Measurements from ENCODE around the gene CASK.

The CASK gene

DNA sequence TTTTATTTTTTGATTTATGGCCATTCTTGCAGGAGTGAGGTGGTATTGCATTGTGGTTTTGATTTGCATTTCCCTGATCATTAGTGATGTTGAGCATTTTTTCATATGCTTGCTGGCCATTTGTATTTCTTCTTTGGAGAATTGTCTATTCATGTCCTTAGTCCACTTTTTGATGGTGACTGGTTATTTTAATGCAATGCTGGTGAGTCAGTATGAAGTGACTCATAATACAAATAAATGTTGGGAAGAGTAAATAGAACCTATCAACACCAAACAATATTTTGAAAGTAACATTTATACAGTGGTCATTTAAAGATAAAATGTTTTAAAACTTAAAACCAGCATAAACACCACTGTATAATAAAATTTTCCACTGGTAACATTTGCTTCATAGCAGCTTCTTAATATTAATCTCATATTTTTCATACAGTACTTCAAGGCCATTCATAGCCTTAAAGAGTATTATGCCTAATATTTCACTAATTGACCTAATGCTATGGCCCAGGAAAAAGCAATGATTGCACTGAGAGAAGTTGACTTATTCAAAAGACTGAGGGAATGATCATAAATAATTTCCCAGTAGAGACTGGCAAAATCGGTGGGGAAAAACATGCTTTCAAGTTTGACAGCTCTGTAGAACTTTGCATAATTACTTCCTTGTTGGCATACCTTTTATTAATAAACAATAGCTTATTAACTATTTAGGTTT lies 33.9 kb downstream of the CASK start:
- DNase-seq (ENCODE audit: insufficient read length, low spot score) (no peak), FAIRE-seq (no peak)
- TF ChIP-seq PAX5 (IDR thresholded peaks at IDR 0.05; ENCODE audit: insufficient read depth, low read length, severe bottlenecking) (no peak), POLR2A (IDR thresholded peaks at IDR 0.05; ENCODE audit: low read depth, low read length) (no peak), SPI1 (IDR thresholded peaks at IDR 0.05; ENCODE audit: low read depth, low read length) (no peak), TAF1 (IDR thresholded peaks at IDR 0.05; ENCODE audit: low read depth, low read length) (no peak)

DNA sequence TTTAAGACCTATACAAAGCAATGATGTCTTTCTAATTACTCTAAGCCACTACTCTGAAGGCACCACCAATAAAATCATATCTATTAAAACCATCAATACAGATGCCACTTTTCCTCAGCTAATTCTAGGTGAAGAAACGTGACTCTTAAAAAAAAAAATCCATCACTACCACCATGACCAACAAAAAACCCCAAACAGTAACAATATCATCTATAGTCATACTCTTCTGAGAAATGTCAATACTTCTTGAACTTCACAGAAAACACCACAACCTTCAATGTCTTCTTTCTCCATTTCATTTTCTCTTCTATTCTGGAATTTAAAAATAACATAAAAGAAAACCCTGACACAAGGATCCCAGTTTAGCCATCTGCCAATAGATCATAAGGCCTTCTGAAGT lies 35.7 kb downstream of the CASK start:
- DNase-seq (ENCODE audit: insufficient read length, low spot score) (no peak), FAIRE-seq (no peak)
- TF ChIP-seq PAX5 (IDR thresholded peaks at IDR 0.05; ENCODE audit: insufficient read depth, low read length, severe bottlenecking) (no peak), POLR2A (IDR thresholded peaks at IDR 0.05; ENCODE audit: low read depth, low read length) (no peak), SPI1 (IDR thresholded peaks at IDR 0.05; ENCODE audit: low read depth, low read length) (no peak)

DNA sequence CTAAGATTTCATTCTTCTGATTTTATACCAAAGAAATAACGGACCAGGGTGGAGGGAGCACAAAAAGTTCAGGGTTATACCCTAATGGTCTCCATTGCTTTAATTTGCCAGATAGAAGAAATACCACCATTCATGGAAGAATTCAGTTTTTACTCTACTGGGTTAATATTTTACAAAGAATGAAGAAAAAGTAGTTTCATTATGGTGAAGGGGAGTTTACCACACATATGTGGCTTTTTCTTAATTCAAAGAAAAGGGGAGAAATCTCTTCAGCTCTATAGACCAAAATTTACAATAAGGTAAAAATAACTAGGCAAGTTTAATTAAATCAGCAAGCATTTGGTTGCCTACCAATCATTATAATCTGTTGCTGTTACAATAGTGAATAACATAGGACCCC lies 37.6 kb downstream of the CASK start:
- TF ChIP-seq PAX5 (IDR thresholded peaks at IDR 0.05; ENCODE audit: insufficient read depth, low read length, severe bottlenecking) (no peak), SPI1 (IDR thresholded peaks at IDR 0.05; ENCODE audit: low read depth, low read length) (no peak), POLR2AphosphoS5 (IDR thresholded peaks at IDR 0.05; ENCODE audit: low read depth, low read length) (no peak), TAF1 (IDR thresholded peaks at IDR 0.05; ENCODE audit: low read depth, low read length) (no peak), POLR2A (IDR thresholded peaks at IDR 0.05; ENCODE audit: low read depth, low read length) (no peak), POU2F2 (IDR thresholded peaks at IDR 0.05; ENCODE audit: low read depth, low read length) (no peak)
- no peak for FAIRE-seq
- DNase-seq (ENCODE audit: insufficient read length, low spot score): no peak

DNA sequence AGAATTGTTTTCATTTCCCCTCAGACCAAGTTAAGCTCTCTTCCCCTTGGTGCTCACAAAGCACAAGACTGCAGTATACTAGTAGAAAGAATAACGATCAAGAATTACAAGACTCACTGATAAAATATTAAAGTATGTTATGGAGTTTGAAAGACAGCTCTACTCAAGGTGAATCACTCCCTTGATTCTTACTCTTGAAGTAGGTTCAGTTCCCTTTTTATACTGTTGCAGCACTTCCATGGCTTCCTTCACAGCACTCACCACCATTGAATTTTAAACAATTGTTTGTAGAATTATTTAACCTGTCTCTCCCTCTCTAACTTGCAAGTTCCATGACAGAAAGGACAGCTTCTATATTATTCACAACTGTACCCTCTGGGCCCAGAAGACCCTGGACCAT lies 42.2 kb downstream of the CASK start:
- DNase-seq (ENCODE audit: insufficient read length, low spot score): no peak
- FAIRE-seq: no peak
- no peak for TF ChIP-seq POU2F2 (IDR thresholded peaks at IDR 0.05; ENCODE audit: low read depth, low read length)
- no peak for TF ChIP-seq TAF1 (IDR thresholded peaks at IDR 0.05; ENCODE audit: low read depth, low read length)

DNA sequence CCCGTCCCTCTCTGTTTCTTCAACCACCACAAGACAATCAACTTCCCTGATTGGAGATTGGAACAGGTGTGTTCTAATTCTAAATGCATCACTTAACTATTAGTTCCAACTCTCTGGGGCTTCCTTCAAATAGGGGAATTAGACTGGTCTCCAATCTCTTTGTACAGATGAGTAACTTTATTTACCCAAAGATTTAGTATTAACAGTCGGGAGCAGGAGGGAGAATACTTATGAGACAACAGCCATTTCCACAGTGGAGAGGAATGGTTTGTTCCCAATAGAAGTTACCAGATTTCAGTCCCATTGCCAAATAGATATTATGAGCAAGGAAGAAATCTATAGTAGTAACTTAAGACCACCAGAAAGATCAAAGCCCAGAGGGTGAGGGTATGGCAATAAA lies 46.2 kb downstream of the CASK start:
- TF ChIP-seq POU2F2 (IDR thresholded peaks at IDR 0.05; ENCODE audit: low read depth, low read length) (no peak), TAF1 (IDR thresholded peaks at IDR 0.05; ENCODE audit: low read depth, low read length) (no peak), PAX5 (IDR thresholded peaks at IDR 0.05; ENCODE audit: insufficient read depth, low read length, severe bottlenecking) (no peak)
- no peak for FAIRE-seq

DNA sequence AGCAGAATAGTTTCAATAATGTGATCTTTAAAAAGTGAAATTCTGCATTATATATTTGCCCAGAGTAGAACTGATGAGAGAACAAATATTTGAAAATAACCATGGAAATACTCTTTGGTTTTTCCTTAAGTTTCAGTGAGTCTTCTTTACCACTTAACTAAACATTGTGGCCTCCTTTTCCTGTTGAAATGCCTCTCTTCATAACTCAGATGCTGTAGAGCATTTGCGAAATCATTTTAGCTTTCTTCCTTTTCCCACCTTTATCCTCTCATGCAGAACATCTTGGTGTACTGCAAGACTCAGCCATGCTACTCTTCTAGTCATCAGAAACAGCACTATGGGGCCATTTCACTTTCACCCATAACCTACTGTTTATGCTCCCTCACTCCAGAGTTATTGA lies 48.2 kb downstream of the CASK start:
- TF ChIP-seq POLR2A (IDR thresholded peaks at IDR 0.05; ENCODE audit: low read depth, low read length) (no peak), POU2F2 (IDR thresholded peaks at IDR 0.05; ENCODE audit: low read depth, low read length) (no peak), SPI1 (IDR thresholded peaks at IDR 0.05; ENCODE audit: low read depth, low read length) (no peak), POLR2AphosphoS5 (IDR thresholded peaks at IDR 0.05; ENCODE audit: low read depth, low read length) (no peak)
- no peak for DNase-seq (ENCODE audit: insufficient read length, low spot score)
- FAIRE-seq: no peak

More for the DNA sequence above, 46.2 kb downstream of the CASK start:
- no peak for DNase-seq (ENCODE audit: insufficient read length, low spot score)

DNA sequence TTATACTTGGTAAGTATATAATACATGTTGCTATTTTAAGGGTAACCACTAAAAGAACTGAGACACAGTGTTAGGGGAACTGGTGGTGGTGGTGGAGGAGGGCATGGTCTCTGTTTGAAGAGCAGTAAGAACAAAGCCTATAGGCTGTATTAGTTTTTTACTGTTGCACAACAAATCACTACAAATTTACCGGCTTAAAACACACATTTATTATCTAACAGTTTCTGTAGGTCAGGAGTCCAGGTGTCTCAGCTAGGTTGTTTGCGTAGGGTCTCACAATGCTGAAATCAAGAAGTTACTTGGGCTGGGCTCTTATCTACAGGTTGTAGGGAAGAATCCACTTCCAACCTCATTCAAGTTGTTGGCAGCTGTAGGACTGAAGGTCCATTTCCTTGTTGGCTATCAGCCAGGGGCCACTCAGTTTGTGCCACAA lies 52.6 kb downstream of the CASK start:
- FAIRE-seq: no peak
- TF ChIP-seq POLR2A (IDR thresholded peaks at IDR 0.05; ENCODE audit: low read depth, low read length) (no peak), SPI1 (IDR thresholded peaks at IDR 0.05; ENCODE audit: low read depth, low read length) (no peak), PAX5 (IDR thresholded peaks at IDR 0.05; ENCODE audit: insufficient read depth, low read length, severe bottlenecking) (no peak), TAF1 (IDR thresholded peaks at IDR 0.05; ENCODE audit: low read depth, low read length) (no peak), POU2F2 (IDR thresholded peaks at IDR 0.05; ENCODE audit: low read depth, low read length) (no peak), POLR2AphosphoS5 (IDR thresholded peaks at IDR 0.05; ENCODE audit: low read depth, low read length) (no peak)
- DNase-seq (ENCODE audit: insufficient read length, low spot score): no peak

DNA sequence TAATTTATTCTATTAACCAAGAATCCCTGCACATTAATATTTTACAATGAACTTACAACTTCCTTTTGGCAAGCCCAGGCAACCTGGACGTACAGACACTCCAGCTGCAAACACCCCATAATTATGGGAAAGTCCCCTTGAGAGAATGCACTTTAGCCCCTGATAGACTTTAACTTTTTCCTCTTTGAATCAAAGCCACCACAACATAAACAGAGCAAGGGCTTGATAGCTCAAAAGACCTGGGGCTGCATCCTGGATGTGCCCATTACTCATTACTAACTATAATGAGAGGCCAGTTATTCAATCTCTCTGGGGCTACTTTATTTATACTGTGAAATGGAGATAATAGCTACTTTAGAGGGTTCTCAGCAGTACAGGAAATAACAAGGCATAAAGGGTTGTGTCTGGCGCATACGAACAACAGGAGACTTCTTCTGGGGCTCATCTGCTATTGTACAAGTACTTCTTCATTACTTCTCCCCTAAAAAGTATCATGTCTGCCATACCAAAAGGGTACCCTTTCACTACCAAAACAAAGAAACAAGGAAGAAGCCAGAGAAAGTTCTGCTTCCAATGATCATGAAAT lies 54.9 kb downstream of the CASK start:
- DNase-seq (ENCODE audit: insufficient read length, low spot score) (no peak), FAIRE-seq (no peak)
- TF ChIP-seq TAF1 (IDR thresholded peaks at IDR 0.05; ENCODE audit: low read depth, low read length) (no peak), POLR2AphosphoS5 (IDR thresholded peaks at IDR 0.05; ENCODE audit: low read depth, low read length) (no peak), SPI1 (IDR thresholded peaks at IDR 0.05; ENCODE audit: low read depth, low read length) (no peak), PAX5 (IDR thresholded peaks at IDR 0.05; ENCODE audit: insufficient read depth, low read length, severe bottlenecking) (no peak), POU2F2 (IDR thresholded peaks at IDR 0.05; ENCODE audit: low read depth, low read length) (no peak), POLR2A (IDR thresholded peaks at IDR 0.05; ENCODE audit: low read depth, low read length) (no peak)

DNA sequence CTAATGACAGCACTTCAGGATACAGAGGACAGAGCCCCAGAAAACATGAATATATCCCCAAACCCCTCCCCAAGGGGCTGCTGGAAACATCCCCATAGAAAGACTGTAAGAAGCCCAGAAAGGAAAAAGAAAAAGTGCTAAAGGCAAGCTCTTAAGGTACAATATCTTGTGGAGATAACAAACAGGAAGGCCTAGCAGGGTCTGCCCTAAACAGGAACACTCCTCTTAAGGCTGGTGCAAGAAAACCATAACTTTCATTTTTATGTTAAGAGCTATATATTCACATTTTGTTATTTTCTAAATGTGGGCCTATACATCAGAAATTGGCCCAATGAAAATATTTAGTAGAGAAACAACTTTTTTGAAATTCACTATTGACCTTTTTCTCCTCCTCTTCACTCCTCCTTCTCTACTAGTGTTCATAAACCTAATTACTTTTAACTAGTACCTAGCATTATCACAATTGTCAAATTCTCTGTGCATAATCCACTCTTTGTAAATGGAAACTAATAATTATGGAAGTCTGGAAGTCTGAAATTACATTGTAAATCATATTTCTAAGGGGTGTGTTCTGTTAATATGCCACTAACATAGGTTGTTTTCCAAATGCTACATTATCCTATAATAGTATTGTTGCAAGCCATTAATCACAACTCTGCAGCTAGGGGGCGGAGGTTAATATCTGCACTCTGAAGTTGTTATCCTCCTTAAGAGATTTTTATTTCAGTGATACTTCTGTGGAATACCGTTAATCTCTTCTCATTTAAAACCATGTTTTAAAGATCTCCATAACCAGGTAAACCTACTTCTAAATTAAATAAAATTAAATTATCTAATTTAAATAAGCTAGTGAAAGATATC lies 59.8 kb downstream of the CASK start:
- DNase-seq (ENCODE audit: insufficient read length, low spot score) (no peak), FAIRE-seq (no peak)
- no peak for TF ChIP-seq PAX5 (IDR thresholded peaks at IDR 0.05; ENCODE audit: insufficient read depth, low read length, severe bottlenecking)
- TF ChIP-seq SPI1 (IDR thresholded peaks at IDR 0.05; ENCODE audit: low read depth, low read length): no peak
- TF ChIP-seq POU2F2 (IDR thresholded peaks at IDR 0.05; ENCODE audit: low read depth, low read length): no peak

DNA sequence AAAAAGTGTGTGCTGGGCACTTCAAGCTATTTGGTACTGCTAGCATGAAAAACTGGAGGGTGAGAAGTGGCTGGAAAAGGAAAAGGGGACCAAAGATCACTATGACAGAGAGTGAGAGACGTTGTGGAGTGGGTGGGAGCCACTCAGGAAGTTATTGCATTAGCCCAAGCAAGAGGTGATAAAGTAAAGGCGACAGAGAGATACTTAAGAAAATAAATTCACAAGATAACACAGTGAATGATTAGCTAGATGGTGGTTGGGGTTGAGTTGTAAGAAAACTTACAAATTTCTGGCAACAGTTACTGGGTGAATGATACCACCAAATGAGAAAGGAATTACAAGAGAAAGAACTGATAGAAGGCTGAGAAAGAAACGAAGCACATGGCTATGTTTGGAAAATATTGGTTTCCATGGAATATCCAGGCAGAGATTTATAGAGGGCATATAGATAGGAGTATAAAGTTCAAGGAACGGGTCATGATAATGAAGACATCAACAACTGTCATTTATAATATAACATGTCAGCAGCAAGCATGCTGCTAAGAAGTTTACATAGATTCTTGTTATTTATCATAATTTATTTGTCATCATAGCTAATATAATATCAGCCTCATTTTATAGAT lies 60.7 kb downstream of the CASK start:
- FAIRE-seq (no peak), DNase-seq (ENCODE audit: insufficient read length, low spot score) (no peak)
- TF ChIP-seq TAF1 (IDR thresholded peaks at IDR 0.05; ENCODE audit: low read depth, low read length) (no peak), SPI1 (IDR thresholded peaks at IDR 0.05; ENCODE audit: low read depth, low read length) (no peak), POU2F2 (IDR thresholded peaks at IDR 0.05; ENCODE audit: low read depth, low read length) (no peak), POLR2A (IDR thresholded peaks at IDR 0.05; ENCODE audit: low read depth, low read length) (no peak), POLR2AphosphoS5 (IDR thresholded peaks at IDR 0.05; ENCODE audit: low read depth, low read length) (no peak), PAX5 (IDR thresholded peaks at IDR 0.05; ENCODE audit: insufficient read depth, low read length, severe bottlenecking) (no peak)
